Gastrocnemius medialis (tissue), 4 donors: ENCODE measurements around the gene NEUROD1.

Experiments used
- POLR2A ChIP-seq, 2 donors: fragments of 450-650 bp; IDR thresholded peaks; one replicate each; pipeline ENCODE4 v1.6.1; 2017; ENCODE audit warnings: antibody characterized with exemption in 2 of 2, mild to moderate bottlenecking in 2 of 2, moderate library complexity in 2 of 2
- TF ChIP-seq, protein P1 (sequence below), 5 experiments: fragments of 450-650 bp in 3 of 5; fragments of 200-600 bp in 2 of 5; sonication (generic) in 2 of 5; IDR thresholded peaks in 4 of 5; conservative IDR thresholded peaks in 1 of 5; 1 replicate in 4 of 5; 2 replicates in 1 of 5; pipeline ENCODE4 v1.5.1; 2016 to 2019; ENCODE audit warnings: antibody characterized with exemption in 5 of 5, mild to moderate bottlenecking in 3 of 5, moderate library complexity in 3 of 5

- TF ChIP-seq, protein P1, sequence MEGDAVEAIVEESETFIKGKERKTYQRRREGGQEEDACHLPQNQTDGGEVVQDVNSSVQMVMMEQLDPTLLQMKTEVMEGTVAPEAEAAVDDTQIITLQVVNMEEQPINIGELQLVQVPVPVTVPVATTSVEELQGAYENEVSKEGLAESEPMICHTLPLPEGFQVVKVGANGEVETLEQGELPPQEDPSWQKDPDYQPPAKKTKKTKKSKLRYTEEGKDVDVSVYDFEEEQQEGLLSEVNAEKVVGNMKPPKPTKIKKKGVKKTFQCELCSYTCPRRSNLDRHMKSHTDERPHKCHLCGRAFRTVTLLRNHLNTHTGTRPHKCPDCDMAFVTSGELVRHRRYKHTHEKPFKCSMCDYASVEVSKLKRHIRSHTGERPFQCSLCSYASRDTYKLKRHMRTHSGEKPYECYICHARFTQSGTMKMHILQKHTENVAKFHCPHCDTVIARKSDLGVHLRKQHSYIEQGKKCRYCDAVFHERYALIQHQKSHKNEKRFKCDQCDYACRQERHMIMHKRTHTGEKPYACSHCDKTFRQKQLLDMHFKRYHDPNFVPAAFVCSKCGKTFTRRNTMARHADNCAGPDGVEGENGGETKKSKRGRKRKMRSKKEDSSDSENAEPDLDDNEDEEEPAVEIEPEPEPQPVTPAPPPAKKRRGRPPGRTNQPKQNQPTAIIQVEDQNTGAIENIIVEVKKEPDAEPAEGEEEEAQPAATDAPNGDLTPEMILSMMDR (IDR thresholded peaks at IDR 0.05 in 4 of 5, conservative IDR thresholded peaks at IDR 0.05 in 1 of 5): no peak
- TF ChIP-seq POLR2A (IDR thresholded peaks at IDR 0.05): no peak
Observed at GRCh38 chr2:181694271-181694670, 14.0 kb upstream of the NEUROD1 start.
